Spleen (tissue), 11 donors: Measurements from ENCODE around the gene ATOX1. TPM values are rescaled to one million over a fixed set of nuclear protein-coding genes. Genes with fewer than 3 reads are reported as not detected.
A peak's percentile ranks its signal among the peaks of the same experiment; 100 is the strongest.

Experiments
- DNase-seq: peaks from one replicate; pipeline ENCODE4 v3.0.0-alpha.2; 2020
- H3K27ac ChIP-seq, 8 donors: fragments of 200-600 bp; sonication (generic) in 7 of 8; 1 replicate in 4 of 8; 2 replicates in 4 of 8; pipeline versions ENCODE4 v1.5.0 to v1.8.0; 2016 to 2021; ENCODE audit warnings: inconsistent platforms in 4 of 8, mild to moderate bottlenecking in 4 of 8, moderate library complexity in 1 of 8
- H3K27me3 ChIP-seq, 7 donors: fragments of 200-600 bp; sonication (generic) in 6 of 7; replicated peaks in 1 of 7; 1 replicate in 4 of 7; 2 replicates in 3 of 7; pipeline versions ENCODE4 v1.5.0 to v1.8.0; 2016 to 2021; ENCODE audit warnings: inconsistent platforms in 3 of 7, mild to moderate bottlenecking in 1 of 7
- H3K36me3 ChIP-seq, 6 donors: fragments of 200-600 bp; sonication (generic) in 5 of 6; 1 replicate in 4 of 6; 2 replicates in 2 of 6; pipeline versions ENCODE4 v1.5.0 to v1.8.0; 2016 to 2021; ENCODE audit warnings: inconsistent platforms in 2 of 6
- H3K4me1 ChIP-seq, 6 donors: fragments of 200-600 bp; sonication (generic) in 5 of 6; 1 replicate in 3 of 6; 2 replicates in 3 of 6; pipeline versions ENCODE4 v1.5.0 to v1.8.0; 2016 to 2021; ENCODE audit warnings: inconsistent platforms in 3 of 6
- H3K4me3 ChIP-seq, 8 donors: fragments of 200-600 bp; sonication (generic) in 7 of 8; 1 replicate in 4 of 8; 2 replicates in 4 of 8; pipeline versions ENCODE4 v1.5.0 to v1.8.0; 2016 to 2021; ENCODE audit warnings: inconsistent platforms in 4 of 8, mild to moderate bottlenecking in 4 of 8, moderate library complexity in 2 of 8
- H3K9me3 ChIP-seq, 8 donors: fragments of 200-600 bp; sonication (generic) in 7 of 8; 1 replicate in 4 of 8; 2 replicates in 4 of 8; pipeline versions ENCODE4 v1.5.0 to v1.8.0; 2016 to 2021; ENCODE audit warnings: inconsistent platforms in 4 of 8
- POLR2A ChIP-seq, 3 donors: fragments of 450-650 bp; IDR thresholded peaks; one replicate each; pipeline ENCODE4 v1.5.1; 2017; ENCODE audit warnings: antibody characterized with exemption in 3 of 3, mild to moderate bottlenecking in 1 of 3
- POLR2AphosphoS5 ChIP-seq, 3 donors: sonication (generic); formaldehyde crosslinking; IDR thresholded peaks; one replicate each; pipeline ENCODE4 v1.5.1; 2017; ENCODE audit warnings: antibody characterized with exemption in 3 of 3
- WGBS, 5 donors: extraction: QIAGEN DNeasy Blood & Tissue Kit in 3 of 5; methylation state at CpG; one replicate each; pipeline versions ENCODE4 v1.1.5 to v1.1.7; 2013 to 2018; 5-methylcytosine and 5-hydroxymethylcytosine counted together
- intact Hi-C: fragments of 100-400 bp; cut with DNase I; formaldehyde crosslinking; loops from one replicate; pipeline ENCODE4 v1.15.0; 2023; ENCODE audit warnings: low total_unique reads
- polyA plus RNA-seq, 3 donors: library from polyadenylated mRNA; stranded (reverse); fragments of 200-250 nt; gene quantifications; one replicate each; pipeline ENCODE4 v1.2.1, GENCODE V29; 2013
- total RNA-seq, 7 donors: library from RNA; depleted of rRNA in 3 of 7; stranded (reverse); fragments of >200 nt in 3 of 7; fragmentation: NEBNext Ultra II Directional in 4 of 7; extraction: Animal tissue kit (Norgen Biotek cat#: 25700) in 4 of 7; gene quantifications; one replicate each; pipeline versions ENCODE4 v1.1.0 to v1.2.1, GENCODE V29; 2016 to 2021
- TF ChIP-seq, protein P1 (sequence below), 11 experiments: fragments of 200-600 bp in 7 of 11; fragments of 450-650 bp in 4 of 11; sonication (generic) in 4 of 11; IDR thresholded peaks in 8 of 11; conservative IDR thresholded peaks in 3 of 11; 1 replicate in 7 of 11; 2 replicates in 4 of 11; pipeline versions ENCODE4 v1.4.0 to v1.8.0; 2016 to 2021; ENCODE audit warnings: antibody characterized with exemption in 11 of 11, inconsistent platforms in 4 of 11, mild to moderate bottlenecking in 1 of 11
- donor health status: healthy with polysubstance abuse.
- donor health status: DM: no; HTN: no; CAD: no; lungs with moderate emphysema.
- donor health status: DM: no; HTN: no; CAD: no.
- donor health status: Bipolar disorder and iron deficiency.
- donor health status: healthy.
- donor health status: DM: no; HTN: no; CAD: no.
- donor health status: DM: yes; HTN: yes; CAD: no.

ATOX1 gene
- total and polyA plus RNA-seq, 10 donors, result 63.7 to 263 (median 95.5) TPM

DNA sequence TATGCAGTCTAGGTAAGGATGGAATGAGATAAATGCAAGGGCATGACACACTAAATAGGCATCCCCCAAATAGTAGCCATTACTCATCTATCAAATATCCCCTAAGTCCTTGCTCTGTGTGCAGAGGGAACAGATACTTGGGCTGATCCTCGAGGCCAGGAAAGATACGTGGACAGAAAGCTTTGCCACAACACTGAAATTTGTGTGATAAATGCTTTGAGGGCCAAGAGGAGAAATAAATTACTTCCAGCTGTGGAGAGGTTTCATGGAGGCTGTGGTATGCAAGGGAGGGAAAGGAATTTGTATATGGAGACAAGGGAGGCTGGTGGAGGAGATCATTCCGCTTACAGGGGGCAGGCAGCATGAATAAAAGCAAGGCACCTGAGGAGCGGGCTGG, 18.5 kb downstream of the ATOX1 start:
- DNase-seq, result no peak

DNA sequence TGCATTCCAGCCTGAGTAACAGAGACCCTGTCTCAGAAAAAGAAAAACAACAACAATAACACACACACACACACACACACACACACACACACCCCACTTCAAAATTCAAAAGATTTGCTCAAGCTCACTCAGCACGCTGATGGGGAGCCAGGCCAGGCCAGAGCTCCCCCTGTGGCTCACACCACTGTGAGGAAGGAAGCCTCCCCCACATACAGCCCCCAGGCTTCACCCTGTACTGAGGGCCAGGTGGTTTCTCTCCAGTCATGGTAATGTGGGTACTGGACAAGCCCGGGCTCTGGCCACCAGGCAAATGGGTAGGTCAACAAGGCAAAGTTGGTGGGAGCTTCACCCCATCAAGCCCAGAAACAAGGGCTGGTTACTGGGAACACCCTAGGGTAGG, 19.0 kb downstream of the ATOX1 start:
- Histone ChIP-seq H3K4me3 (no peak overlapping the region), H3K27me3 (no peaks in the 10 kb centered on the region), H3K4me1 (peaks cover 10 to 55% (median 28%) of the 10 kb centered on the region in 6 donors), H3K9me3 (no peaks in the 10 kb centered on the region), H3K27ac (peak overlapping the region in 7 of 8 donors; percentile 16 to 52 (median 47)), H3K36me3 (peaks cover 0 to 66% (median 13%) of the 10 kb centered on the region in 6 donors)
- 72 to 83% (median 76%) methylated on average over 2 of the region's 2 CpGs for WGBS, 5 donors
- no peak for DNase-seq
- intact Hi-C loops, result no loop called here
- TF ChIP-seq, protein P1, sequence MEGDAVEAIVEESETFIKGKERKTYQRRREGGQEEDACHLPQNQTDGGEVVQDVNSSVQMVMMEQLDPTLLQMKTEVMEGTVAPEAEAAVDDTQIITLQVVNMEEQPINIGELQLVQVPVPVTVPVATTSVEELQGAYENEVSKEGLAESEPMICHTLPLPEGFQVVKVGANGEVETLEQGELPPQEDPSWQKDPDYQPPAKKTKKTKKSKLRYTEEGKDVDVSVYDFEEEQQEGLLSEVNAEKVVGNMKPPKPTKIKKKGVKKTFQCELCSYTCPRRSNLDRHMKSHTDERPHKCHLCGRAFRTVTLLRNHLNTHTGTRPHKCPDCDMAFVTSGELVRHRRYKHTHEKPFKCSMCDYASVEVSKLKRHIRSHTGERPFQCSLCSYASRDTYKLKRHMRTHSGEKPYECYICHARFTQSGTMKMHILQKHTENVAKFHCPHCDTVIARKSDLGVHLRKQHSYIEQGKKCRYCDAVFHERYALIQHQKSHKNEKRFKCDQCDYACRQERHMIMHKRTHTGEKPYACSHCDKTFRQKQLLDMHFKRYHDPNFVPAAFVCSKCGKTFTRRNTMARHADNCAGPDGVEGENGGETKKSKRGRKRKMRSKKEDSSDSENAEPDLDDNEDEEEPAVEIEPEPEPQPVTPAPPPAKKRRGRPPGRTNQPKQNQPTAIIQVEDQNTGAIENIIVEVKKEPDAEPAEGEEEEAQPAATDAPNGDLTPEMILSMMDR (IDR thresholded peaks at IDR 0.05 in 8 of 11, conservative IDR thresholded peaks at IDR 0.05 in 3 of 11), result no peak
- no peak for TF ChIP-seq POLR2AphosphoS5 (IDR thresholded peaks at IDR 0.05)
- TF ChIP-seq POLR2A (IDR thresholded peaks at IDR 0.05), result no peak

More for the DNA sequence above, 18.5 kb downstream of the ATOX1 start:
- Histone ChIP-seq H3K36me3 (peaks cover 0 to 71% (median 15%) of the 10 kb centered on the region in 6 donors), H3K4me3 (no peak overlapping the region), H3K27me3 (no peaks in the 10 kb centered on the region), H3K9me3 (no peaks in the 10 kb centered on the region), H3K4me1 (peaks cover 10 to 60% (median 33%) of the 10 kb centered on the region in 6 donors), H3K27ac (peak overlapping the region in 7 of 8 donors; percentile 16 to 52 (median 47))
- 69 to 90% (median 76%) methylated on average over 4 of the region's 4 CpGs for WGBS, 5 donors
- TF ChIP-seq POLR2A (IDR thresholded peaks at IDR 0.05) (no peak), POLR2AphosphoS5 (IDR thresholded peaks at IDR 0.05) (no peak)
- TF ChIP-seq, protein P1 (IDR thresholded peaks at IDR 0.05 in 8 of 11, conservative IDR thresholded peaks at IDR 0.05 in 3 of 11), result no peak
- intact Hi-C loops, result loop anchor here (5.0 to 10.0 kb wide), 2 partner anchors 83 to 295 kb away; partner anchors contain the start of gene SLC36A1

DNA sequence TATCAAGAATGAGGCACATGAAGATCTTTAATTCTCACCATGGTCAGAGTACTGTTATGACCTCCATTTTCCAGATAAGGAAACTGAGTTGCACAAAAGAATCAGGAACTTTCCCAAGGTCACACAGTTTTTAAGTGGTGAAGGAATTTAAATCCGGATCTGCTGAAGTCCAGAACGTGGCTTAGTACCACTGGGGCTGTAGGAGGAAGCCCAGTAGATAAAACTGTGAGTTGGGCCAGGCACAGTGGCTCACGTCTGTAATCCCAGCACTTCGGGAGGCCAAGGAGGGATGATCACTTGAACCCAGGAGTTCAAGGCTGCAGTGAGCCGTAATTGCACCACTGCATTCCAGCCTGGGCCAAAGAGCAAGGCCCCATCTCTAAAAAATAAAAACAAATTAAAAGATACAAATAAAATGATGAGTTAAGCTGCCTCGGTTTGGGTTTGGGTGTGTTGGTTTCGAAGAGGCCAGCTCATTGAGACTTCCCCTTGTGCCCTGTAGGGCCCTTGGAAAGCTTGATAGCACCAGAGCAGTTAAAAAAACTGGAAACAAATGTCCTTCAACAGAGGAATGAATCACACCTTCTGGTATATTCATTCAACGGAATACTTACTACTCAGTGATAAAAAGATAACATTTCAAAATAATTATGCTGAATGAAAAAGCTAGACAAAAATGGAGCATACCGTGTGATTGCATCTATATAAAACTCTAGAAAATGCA, 20.1 kb downstream of the ATOX1 start:
- H3K27me3 ChIP-seq, result no peaks in the 10 kb centered on the region
- 49 to 73% (median 59%) methylated on average over 8 to 9 of the region's 9 CpGs for WGBS, 5 donors
- DNase-seq, result no peak
- TF ChIP-seq, protein P1 (IDR thresholded peaks at IDR 0.05 in 8 of 11, conservative IDR thresholded peaks at IDR 0.05 in 3 of 11), result no peak
- TF ChIP-seq POLR2A (IDR thresholded peaks at IDR 0.05) (no peak), POLR2AphosphoS5 (IDR thresholded peaks at IDR 0.05) (no peak)
- no peaks in the 10 kb centered on the region for H3K9me3 ChIP-seq
- peaks cover 10 to 52% (median 27%) of the 10 kb centered on the region in 6 donors for H3K4me1 ChIP-seq
- H3K36me3 ChIP-seq, result peaks cover 0 to 63% (median 10%) of the 10 kb centered on the region in 6 donors
- intact Hi-C loops, result no loop called here
- no peak overlapping the region for H3K4me3 ChIP-seq
- H3K27ac ChIP-seq, result peak overlapping the region in 4 of 8 donors; percentile 1 to 47 (median 32)

DNA sequence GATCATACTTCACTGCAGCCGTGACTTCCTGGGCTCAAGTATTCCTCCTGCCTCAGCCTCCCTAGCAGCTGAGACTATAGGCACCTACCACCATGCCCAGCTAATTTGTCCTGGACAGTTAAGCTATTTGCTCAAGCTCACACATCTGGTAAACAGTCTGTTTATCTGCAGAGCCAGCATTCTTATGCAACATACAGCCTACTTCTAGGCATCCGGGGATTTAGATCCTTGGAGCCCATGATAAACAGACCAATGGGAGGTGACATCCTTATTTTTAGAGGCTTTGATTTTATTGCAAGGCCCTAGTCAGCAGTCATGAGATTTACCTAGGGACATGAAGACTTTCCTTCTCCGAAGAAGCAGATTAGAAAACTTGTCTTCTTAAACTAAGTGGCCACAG, 21.0 kb downstream of the ATOX1 start:
- H3K27me3 ChIP-seq, result no peaks in the 10 kb centered on the region
- DNase-seq, result no peak
- no peaks in the 10 kb centered on the region for H3K9me3 ChIP-seq
- no peak overlapping the region for H3K4me3 ChIP-seq
- peaks cover 0 to 57% (median 5%) of the 10 kb centered on the region in 6 donors for H3K36me3 ChIP-seq
- TF ChIP-seq, protein P1 (IDR thresholded peaks at IDR 0.05 in 8 of 11, conservative IDR thresholded peaks at IDR 0.05 in 3 of 11), result no peak
- TF ChIP-seq POLR2A (IDR thresholded peaks at IDR 0.05) (no peak), POLR2AphosphoS5 (IDR thresholded peaks at IDR 0.05) (no peak)
- intact Hi-C loops, result no loop called here
- peaks cover 10 to 52% (median 26%) of the 10 kb centered on the region in 6 donors for H3K4me1 ChIP-seq
- peak overlapping the region in 4 of 8 donors; percentile 1 to 47 (median 34) for H3K27ac ChIP-seq
- 82 to 96% (median 94%) methylated on average over 3 of the region's 3 CpGs for WGBS, 5 donors
